Measurements from ENCODE around the gene VPS8.

- no peak for TF ChIP-seq SP1 (IDR thresholded peaks at IDR 0.05)
- TF ChIP-seq TARDBP (IDR thresholded peaks at IDR 0.05) = no peak
- no peak for TF ChIP-seq FOXA1 (IDR thresholded peaks at IDR 0.05)
- TF ChIP-seq SUZ12 (IDR thresholded peaks at IDR 0.05) = no peak
- no peak for TF ChIP-seq NFRKB (IDR thresholded peaks at IDR 0.05)
- no peak for TF ChIP-seq PKNOX1 (IDR thresholded peaks at IDR 0.05)
These were observed 275.5 kb downstream of the VPS8 start for GRCh38 chr3:185087419-185087818.

Measured in HEK293T (cell line).